OCI-LY3 (cell line): ENCODE data around the gene LIPT2.

ENCODE experiments used
- H2AFZ ChIP-seq: fragments of 200-600, 300-600 bp; shearing (Covaris generic); 2 replicates; pipeline ENCODE4 v1.6.0; 2014; ENCODE audit warnings: antibody characterized with exemption, low read depth, low read length
- H3K27ac ChIP-seq: fragments of 200-600, 300-600 bp; sonication (generic); 2 replicates; pipeline ENCODE4 v1.5.1; 2014; ENCODE audit warnings: mild to moderate bottlenecking, low read length, moderate library complexity, mixed read lengths
- H3K27me3 ChIP-seq: fragments of 200-600, 300-600 bp; sonication (generic); 2 replicates; pipeline ENCODE4 v1.6.1; 2014; ENCODE audit warnings: low read depth, low read length, mixed read lengths
- H3K36me3 ChIP-seq: fragments of 200-600, 300-600 bp; sonication (generic); replicated peaks from 2 replicates; pipeline ENCODE3; 2014; ENCODE audit warnings: low read depth, low read length, mixed read lengths
- H3K4me1 ChIP-seq: fragments of 300-600, 200-600 bp; sonication (generic); 2 replicates; pipeline ENCODE4 v1.6.1; 2014; ENCODE audit warnings: low read length, mixed read lengths
- H3K4me2 ChIP-seq: fragments of 200-600, 300-600 bp; sonication (generic); 2 replicates; pipeline ENCODE4 v1.6.1; 2014; ENCODE audit warnings: low read length, mixed read lengths
- H3K4me3 ChIP-seq: fragments of 300-600, 200-600 bp; sonication (generic); 2 replicates; pipeline ENCODE4 v1.5.1; 2014; ENCODE audit warnings: antibody characterized with exemption, mild to moderate bottlenecking, low read length, moderate library complexity
- H3K79me2 ChIP-seq: fragments of 300-600, 200-600 bp; shearing (Covaris generic); 2 replicates; pipeline ENCODE4 v1.6.1; 2014; ENCODE audit warnings: mild to moderate bottlenecking, low read length, mixed read lengths
- H3K9ac ChIP-seq: fragments of 300-600, 200-600 bp; shearing (Covaris generic); 2 replicates; pipeline ENCODE4 v1.6.0; 2014; ENCODE audit warnings: mild to moderate bottlenecking, low read length, moderate library complexity
- H3K9me3 ChIP-seq: fragments of 200-600, 300-600 bp; shearing (Covaris generic); 2 replicates; pipeline ENCODE4 v1.6.1; 2014; ENCODE audit warnings: low read length, mixed read lengths; ENCODE audit not compliant: insufficient read depth
- H4K20me1 ChIP-seq: fragments of 200-600, 300-600 bp; sonication (generic); 2 replicates; pipeline ENCODE4 v1.6.1; 2016; ENCODE audit warnings: low read length, mixed read lengths; ENCODE audit not compliant: insufficient read depth
- CTCF ChIP-seq: fragments of 200-600, 300-600 bp; sonication (generic); IDR thresholded peaks from 2 replicates; pipeline ENCODE4 v1.5.1; 2014; ENCODE audit warnings: antibody characterized with exemption, low read length, low read depth
- EZH2phosphoT487 ChIP-seq: fragments of 200-600 bp; shearing (Covaris generic); IDR thresholded peaks from 2 replicates; pipeline ENCODE4 v1.6.1; 2018; ENCODE audit warnings: antibody characterized with exemption, mixed run types, low read depth

Gene LIPT2

GRCh38 chr11:74490941-74491340, 2.6 kb downstream of the LIPT2 start:
- Histone ChIP-seq H3K27me3 (no peaks in the 10 kb centered on the region), H3K36me3 (no peaks in the 10 kb centered on the region), H3K9me3 (no peaks in the 10 kb centered on the region), H3K79me2 (no peaks in the 10 kb centered on the region), H3K4me2 (no peak overlapping the region), H4K20me1 (no peaks in the 10 kb centered on the region), H3K4me3 (no peak overlapping the region), H3K4me1 (peaks cover 10% of the 10 kb centered on the region), H3K9ac (no peak overlapping the region), H3K27ac (no peak overlapping the region), H2AFZ (no peak overlapping the region)
- no peak for TF ChIP-seq CTCF
- TF ChIP-seq EZH2phosphoT487, result no peak

- no peaks in the 10 kb centered on the region for H3K9me3 ChIP-seq
- H3K79me2 ChIP-seq, result no peaks in the 10 kb centered on the region
- no peak overlapping the region for H3K27ac ChIP-seq
- no peak overlapping the region for H3K4me3 ChIP-seq
- H3K9ac ChIP-seq, result no peak overlapping the region
- H3K27me3 ChIP-seq, result no peaks in the 10 kb centered on the region
- H2AFZ ChIP-seq, result no peak overlapping the region
- peaks cover 5% of the 10 kb centered on the region for H3K4me1 ChIP-seq
- no peak for TF ChIP-seq EZH2phosphoT487
- TF ChIP-seq CTCF, result peak; percentile 28
- no peak overlapping the region for H3K4me2 ChIP-seq
- H3K36me3 ChIP-seq, result no peaks in the 10 kb centered on the region
- no peaks in the 10 kb centered on the region for H4K20me1 ChIP-seq
Observed at GRCh38 chr11:74487875-74488274, 5.6 kb downstream of the LIPT2 start.

GRCh38 chr11:74485868-74486267, 7.7 kb downstream of the LIPT2 start:
- Histone ChIP-seq H3K4me2 (no peak overlapping the region), H3K36me3 (no peaks in the 10 kb centered on the region), H3K4me3 (no peak overlapping the region), H2AFZ (no peak overlapping the region), H3K9ac (no peak overlapping the region), H3K79me2 (no peaks in the 10 kb centered on the region), H4K20me1 (no peaks in the 10 kb centered on the region), H3K27me3 (no peaks in the 10 kb centered on the region), H3K9me3 (no peaks in the 10 kb centered on the region), H3K4me1 (no peaks in the 10 kb centered on the region), H3K27ac (no peak overlapping the region)
- no peak for TF ChIP-seq CTCF
- TF ChIP-seq EZH2phosphoT487, result no peak

GRCh38 chr11:74480688-74481417, 12.7 kb downstream of the LIPT2 start:
- no peak overlapping the region for H3K4me2 ChIP-seq
- no peaks in the 10 kb centered on the region for H4K20me1 ChIP-seq
- H3K36me3 ChIP-seq, result no peaks in the 10 kb centered on the region
- no peaks in the 10 kb centered on the region for H3K79me2 ChIP-seq
- TF ChIP-seq EZH2phosphoT487 (no peak), CTCF (no peak)
- no peaks in the 10 kb centered on the region for H3K4me1 ChIP-seq
- no peak overlapping the region for H3K27ac ChIP-seq
- H3K27me3 ChIP-seq, result 0 out of 2 replicates have a peak, but pooled peaks cover 3% of the 10 kb centered on the region
- H2AFZ ChIP-seq, result no peak overlapping the region
- no peaks in the 10 kb centered on the region for H3K9me3 ChIP-seq
- no peak overlapping the region for H3K4me3 ChIP-seq
- no peak overlapping the region for H3K9ac ChIP-seq
